Trophoblast cell (in vitro differentiated cells and primary cell): ENCODE measurements around the gene BCL3.

Experiments used
- DNase-seq, 2 donors: peaks; one replicate each; pipeline ENCODE4 v3.0.0-alpha.2; 2016
- H2AFZ ChIP-seq: 2 replicates; pipeline ENCODE4 v1.6.1; 2013; ENCODE audit warnings: low read length, moderate library complexity, mild to moderate bottlenecking; ENCODE audit not compliant: insufficient read depth, poor library complexity
- H2AK5ac ChIP-seq: 2 replicates; pipeline ENCODE4 v1.6.1; 2013; ENCODE audit warnings: mild to moderate bottlenecking, low read length
- H2BK120ac ChIP-seq: 2 replicates; pipeline ENCODE4 v1.6.1; 2013; ENCODE audit warnings: low read length, mild to moderate bottlenecking, moderate library complexity; ENCODE audit not compliant: insufficient read depth, poor library complexity
- H2BK12ac ChIP-seq: 2 replicates; pipeline ENCODE4 v1.6.1; 2013; ENCODE audit warnings: mild to moderate bottlenecking, low read length, moderate library complexity
- H2BK5ac ChIP-seq: 2 replicates; pipeline ENCODE4 v1.6.1; 2013; ENCODE audit warnings: low read length, low read depth, moderate library complexity, mild to moderate bottlenecking; ENCODE audit not compliant: poor library complexity
- H3K14ac ChIP-seq: 2 replicates; pipeline ENCODE4 v1.6.1; 2013; ENCODE audit warnings: mild to moderate bottlenecking, low read length
- H3K18ac ChIP-seq: 2 replicates; pipeline ENCODE4 v1.6.1; 2013; ENCODE audit warnings: mild to moderate bottlenecking, low read length
- H3K23ac ChIP-seq: 2 replicates; pipeline ENCODE4 v1.6.1; 2013; ENCODE audit warnings: low read length
- H3K27ac ChIP-seq: 2 replicates; pipeline ENCODE4 v1.5.1; 2013; ENCODE audit warnings: low read depth, mild to moderate bottlenecking, inconsistent platforms, low read length, moderate library complexity
- H3K27me3 ChIP-seq: 2 replicates; pipeline ENCODE4 v1.6.1; 2013; ENCODE audit warnings: inconsistent platforms, mild to moderate bottlenecking, low read length, moderate library complexity; ENCODE audit not compliant: insufficient read depth
- H3K36me3 ChIP-seq, 2 experiments: 1 replicate in 1 of 2; 2 replicates in 1 of 2; pipeline ENCODE4 v1.6.1; 2013; ENCODE audit warnings: low read length in 2 of 2, mild to moderate bottlenecking in 2 of 2, moderate library complexity in 1 of 2; ENCODE audit not compliant: insufficient read depth in 2 of 2, control insufficient read depth in 1 of 2
- H3K4ac ChIP-seq: 2 replicates; pipeline ENCODE4 v1.6.1; 2013; ENCODE audit warnings: low read depth, mild to moderate bottlenecking, low read length, moderate library complexity
- H3K4me1 ChIP-seq, 2 experiments: 1 replicate in 1 of 2; 2 replicates in 1 of 2; pipeline ENCODE4 v1.6.1; 2013; ENCODE audit warnings: low read length in 2 of 2, mild to moderate bottlenecking in 2 of 2, moderate library complexity in 1 of 2; ENCODE audit not compliant: insufficient read depth in 2 of 2, control insufficient read depth in 1 of 2
- H3K4me2 ChIP-seq: 2 replicates; pipeline ENCODE4 v1.6.1; 2013; ENCODE audit warnings: inconsistent platforms, mild to moderate bottlenecking, low read length, moderate library complexity
- H3K4me3 ChIP-seq: 2 replicates; pipeline ENCODE4 v1.5.1; 2013; ENCODE audit warnings: mild to moderate bottlenecking, low read depth, low read length, inconsistent platforms
- H3K79me1 ChIP-seq: one replicate; pipeline ENCODE4 v1.6.1; 2013; ENCODE audit warnings: low read length
- H3K79me2 ChIP-seq: 2 replicates; pipeline ENCODE4 v1.6.1; 2013; ENCODE audit warnings: low read length, mild to moderate bottlenecking; ENCODE audit not compliant: control insufficient read depth, insufficient read depth, poor library complexity
- H3K9ac ChIP-seq: 2 replicates; pipeline ENCODE4 v1.6.1; 2013; ENCODE audit warnings: mild to moderate bottlenecking, low read length
- H3K9me3 ChIP-seq: 2 replicates; pipeline ENCODE4 v1.6.1; 2013; ENCODE audit warnings: low read depth, mild to moderate bottlenecking, control low read depth, inconsistent platforms, low read length; ENCODE audit not compliant: insufficient read depth
- H4K12ac ChIP-seq: 2 replicates; pipeline ENCODE4 v1.6.1; 2013; ENCODE audit warnings: low read depth, mild to moderate bottlenecking, low read length, moderate library complexity
- H4K8ac ChIP-seq: 2 replicates; pipeline ENCODE4 v1.6.1; 2013; ENCODE audit warnings: low read depth, mild to moderate bottlenecking, low read length, moderate library complexity
- H4K91ac ChIP-seq: one replicate; pipeline ENCODE4 v1.6.1; 2013; ENCODE audit warnings: low read depth, mild to moderate bottlenecking, low read length, moderate library complexity
- WGBS: extraction: QIAGEN DNeasy Blood & Tissue Kit; methylation state at CpG from one replicate; pipeline ENCODE4 v1.1.7; 2013; ENCODE audit warnings: missing lambda C conversion rate; ENCODE audit not compliant: insufficient read length, insufficient coverage; ENCODE audit errors: extremely low coverage; 5-methylcytosine and 5-hydroxymethylcytosine counted together

BCL3 gene

GRCh38 chr19:44703336-44704078 lies 45.0 kb upstream of the BCL3 start:
- no peaks in the 10 kb centered on the region for H3K79me2 ChIP-seq
- H3K4me2 ChIP-seq = no peak overlapping the region
- H2BK5ac ChIP-seq = no peak overlapping the region
- H2AFZ ChIP-seq = no peak overlapping the region
- no CpG with 5 or more reads among the region's 28 CpGs for WGBS
- H3K9ac ChIP-seq = no peak overlapping the region
- no peak overlapping the region for H3K14ac ChIP-seq
- H3K27me3 ChIP-seq = no peaks in the 10 kb centered on the region
- H3K4ac ChIP-seq = no peak overlapping the region
- H3K4me1 ChIP-seq = no peaks in the 10 kb centered on the region
- H4K91ac ChIP-seq = no peak overlapping the region
- no peaks in the 10 kb centered on the region for H3K79me1 ChIP-seq
- no peak overlapping the region for H2AK5ac ChIP-seq
- H3K18ac ChIP-seq = no peak overlapping the region
- peaks cover 2% of the 10 kb centered on the region for H3K9me3 ChIP-seq
- H2BK12ac ChIP-seq = no peak overlapping the region
- H4K12ac ChIP-seq = no peak overlapping the region
- H4K8ac ChIP-seq = no peak overlapping the region
- H3K36me3 ChIP-seq = no peaks in the 10 kb centered on the region
- no peak overlapping the region for H3K23ac ChIP-seq
- no peak for DNase-seq
- H3K27ac ChIP-seq = no peak overlapping the region
- no peak overlapping the region for H3K4me3 ChIP-seq
- no peak overlapping the region for H2BK120ac ChIP-seq

DNA sequence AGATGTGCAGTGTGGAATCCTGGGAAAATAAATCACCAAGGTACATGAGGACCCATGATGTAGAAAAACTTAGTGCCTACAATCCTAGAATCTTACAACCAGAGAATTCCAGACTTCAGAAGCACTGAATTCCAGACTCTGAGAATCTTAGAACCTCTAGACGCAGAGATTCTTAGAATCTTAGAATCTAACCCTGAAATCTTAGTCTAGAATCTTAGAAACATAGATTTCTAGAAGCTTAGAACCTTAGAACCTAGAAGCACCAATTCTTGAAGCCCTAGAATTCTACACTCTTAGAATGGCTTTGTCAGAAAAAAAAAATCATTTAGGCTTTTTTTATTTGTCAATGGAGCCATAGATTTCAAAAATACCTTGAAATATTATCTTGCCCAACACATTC lies 43.5 kb upstream of the BCL3 start:
- Histone ChIP-seq H2AK5ac (no peak overlapping the region), H3K14ac (no peak overlapping the region), H2BK12ac (no peak overlapping the region)

DNA sequence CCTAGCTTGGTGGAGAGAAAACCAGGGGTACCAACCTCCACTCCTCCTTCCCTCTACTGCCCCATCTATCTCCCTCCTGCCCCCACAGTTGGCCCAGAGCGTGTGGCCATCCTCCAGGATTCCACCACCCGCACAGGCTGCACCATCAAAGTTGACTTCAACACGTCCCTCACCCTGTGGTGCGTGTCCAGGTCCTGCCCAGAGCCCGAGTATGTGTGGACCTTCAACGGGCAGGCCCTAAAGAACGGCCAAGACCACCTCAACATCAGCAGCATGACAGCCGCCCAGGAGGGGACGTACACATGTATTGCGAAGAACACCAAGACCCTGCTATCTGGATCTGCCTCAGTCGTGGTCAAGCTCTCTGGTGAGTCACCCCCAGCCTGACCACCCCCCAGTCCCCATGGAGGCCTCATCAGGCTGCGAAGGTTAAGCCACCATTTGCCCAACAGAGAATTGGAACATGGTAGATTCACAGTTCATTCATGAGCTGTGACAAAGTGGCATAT lies 43.0 kb upstream of the BCL3 start:
- H3K4ac ChIP-seq = no peak overlapping the region
- no peak overlapping the region for H2BK120ac ChIP-seq
- no peak overlapping the region for H2BK12ac ChIP-seq
- H4K91ac ChIP-seq = no peak overlapping the region
- no peak overlapping the region for H3K4me3 ChIP-seq
- no peak overlapping the region for H2AK5ac ChIP-seq
- H3K27me3 ChIP-seq = no peaks in the 10 kb centered on the region
- no CpG with 5 or more reads among the region's 12 CpGs for WGBS
- H2AFZ ChIP-seq = no peak overlapping the region
- no peak overlapping the region for H3K18ac ChIP-seq
- H3K79me2 ChIP-seq = no peaks in the 10 kb centered on the region
- no peak overlapping the region for H3K14ac ChIP-seq
- H4K8ac ChIP-seq = no peak overlapping the region
- peaks cover 4% of the 10 kb centered on the region for H3K9me3 ChIP-seq
- no peaks in the 10 kb centered on the region for H3K79me1 ChIP-seq
- no peaks in the 10 kb centered on the region for H3K4me1 ChIP-seq
- H2BK5ac ChIP-seq = no peak overlapping the region
- no peak overlapping the region for H3K27ac ChIP-seq
- H3K9ac ChIP-seq = no peak overlapping the region
- H4K12ac ChIP-seq = no peak overlapping the region
- H3K4me2 ChIP-seq = no peak overlapping the region
- no peaks in the 10 kb centered on the region for H3K36me3 ChIP-seq
- no peak for DNase-seq
- H3K23ac ChIP-seq = no peak overlapping the region

More for the DNA sequence above, 43.5 kb upstream of the BCL3 start:
- no peaks in the 10 kb centered on the region for H3K79me1 ChIP-seq
- no peak overlapping the region for H3K4me2 ChIP-seq
- H3K4me3 ChIP-seq = no peak overlapping the region
- no peak overlapping the region for H2BK5ac ChIP-seq
- H3K27ac ChIP-seq = no peak overlapping the region
- H4K8ac ChIP-seq = no peak overlapping the region
- H2BK120ac ChIP-seq = no peak overlapping the region
- H4K91ac ChIP-seq = no peak overlapping the region
- H4K12ac ChIP-seq = no peak overlapping the region
- no peak overlapping the region for H3K18ac ChIP-seq
- WGBS = no CpG with 5 or more reads among the region's 1 CpG
- no peak overlapping the region for H3K23ac ChIP-seq
- H3K4ac ChIP-seq = no peak overlapping the region
- H3K36me3 ChIP-seq = no peaks in the 10 kb centered on the region
- no peaks in the 10 kb centered on the region for H3K79me2 ChIP-seq
- H3K4me1 ChIP-seq = no peaks in the 10 kb centered on the region
- H3K9me3 ChIP-seq = peaks cover 2% of the 10 kb centered on the region
- no peaks in the 10 kb centered on the region for H3K27me3 ChIP-seq
- no peak for DNase-seq
- no peak overlapping the region for H2AFZ ChIP-seq
- H3K9ac ChIP-seq = no peak overlapping the region

DNA sequence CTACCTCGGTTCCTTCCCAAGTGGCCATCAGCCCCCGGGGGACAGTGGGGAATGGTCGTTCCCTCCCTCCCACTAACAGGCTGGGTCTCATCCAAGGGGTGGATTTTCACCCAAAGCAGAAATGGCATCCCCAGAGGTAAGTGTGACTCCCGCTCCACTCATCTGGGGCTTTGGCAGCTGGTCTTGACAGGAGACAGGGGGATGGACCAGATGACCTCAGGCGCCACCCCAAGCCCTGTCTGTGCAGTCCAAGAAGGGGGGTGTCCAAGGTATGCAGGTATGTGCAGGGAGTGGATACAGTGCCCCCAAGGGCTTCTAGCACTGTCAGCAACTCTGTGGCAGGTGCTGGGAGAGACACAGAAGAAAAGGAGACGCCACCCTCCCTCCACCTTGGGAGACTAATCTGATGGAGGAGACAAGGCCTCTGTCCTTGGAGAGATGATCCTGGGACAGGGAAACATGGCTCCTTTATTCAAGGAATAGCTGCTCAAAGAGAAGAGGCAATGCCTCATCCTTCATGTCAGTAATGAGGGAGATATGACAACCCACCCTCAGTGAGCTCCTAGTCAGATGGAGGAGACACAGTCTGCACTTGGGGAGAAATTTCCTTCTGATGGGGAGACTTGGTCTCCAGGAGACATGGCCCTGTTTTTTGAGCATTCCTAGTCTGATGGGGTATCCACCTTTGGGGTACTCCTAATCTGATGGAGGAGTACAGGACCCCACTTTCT lies 41.8 kb upstream of the BCL3 start:
- H3K14ac ChIP-seq = no peak overlapping the region

More for the DNA sequence above, 41.8 kb upstream of the BCL3 start:
- Histone ChIP-seq H3K27ac (no peak overlapping the region), H3K4ac (no peak overlapping the region), H2AFZ (no peak overlapping the region), H3K27me3 (no peaks in the 10 kb centered on the region), H2BK5ac (no peak overlapping the region), H3K4me2 (no peak overlapping the region), H3K79me1 (no peaks in the 10 kb centered on the region), H2BK120ac (no peak overlapping the region), H4K12ac (no peak overlapping the region), H3K79me2 (no peaks in the 10 kb centered on the region), H4K8ac (no peak overlapping the region), H3K9me3 (peaks cover 5% of the 10 kb centered on the region), H3K36me3 (no peaks in the 10 kb centered on the region), H3K23ac (no peak overlapping the region), H3K4me1 (no peaks in the 10 kb centered on the region), H3K18ac (no peak overlapping the region), H3K4me3 (no peak overlapping the region), H4K91ac (no peak overlapping the region), H2BK12ac (no peak overlapping the region), H2AK5ac (no peak overlapping the region), H3K9ac (no peak overlapping the region)
- no peak for DNase-seq
- no CpG with 5 or more reads among the region's 6 CpGs for WGBS
